ENCODE data around the gene PLCXD1. TPM values are rescaled to one million over a fixed set of nuclear protein-coding genes. Genes with fewer than 3 reads are reported as not detected.

PLCXD1 gene
- total and polyA plus RNA-seq, 9 of the 15 experiments (the other 6 are each of a cell fraction or from before 2014, with no cell fraction given): 6.0 to 60.2 (median 39.5) TPM

DNA sequence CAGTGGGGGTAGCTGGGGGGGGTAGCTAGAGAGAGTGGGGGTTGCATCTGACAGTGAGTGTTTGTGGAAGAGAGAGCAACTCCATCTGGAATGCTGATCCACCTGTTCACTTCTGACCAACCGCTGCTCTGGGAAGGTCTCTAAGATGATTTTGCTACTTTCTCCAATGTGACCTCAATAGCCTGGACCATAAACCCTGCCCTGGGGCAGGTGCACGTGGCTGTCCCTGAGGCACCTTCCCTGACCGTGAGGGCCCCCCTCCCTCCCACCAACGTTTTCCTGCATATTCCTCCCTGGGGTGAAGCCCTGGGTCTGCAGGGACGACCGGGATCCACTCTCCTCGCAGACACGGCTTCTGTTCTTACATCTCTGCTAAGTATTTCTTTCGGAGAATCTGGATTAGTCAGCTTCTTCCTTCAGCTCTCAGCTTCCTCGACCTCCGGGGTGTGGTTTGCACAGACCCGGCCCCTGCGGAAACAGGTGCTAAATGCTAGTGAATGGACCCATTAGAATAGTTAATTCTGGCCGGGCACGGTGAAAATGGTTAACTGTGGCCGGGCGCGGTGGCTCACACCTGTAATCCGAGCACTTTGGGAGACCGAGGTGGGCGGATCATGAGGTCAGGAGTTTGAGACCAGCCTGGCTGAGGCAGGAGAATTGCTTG, 21.4 kb upstream of the PLCXD1 start:
- intact Hi-C loops (cut with micrococcal nuclease): no loop called here
- Histone ChIP-seq H3K9me1 (ENCODE audit: control insufficient read depth, insufficient read depth, low read length) (no peaks in the 10 kb centered on the region), H3K27ac (ENCODE audit: extremely low read depth, low read depth, low read length) (no peak overlapping the region), H3K9me3 (replicated peaks; ENCODE audit: control insufficient read depth, insufficient read depth, low read depth, low read length) (no peaks in the 10 kb centered on the region), H3K9ac (ENCODE audit: insufficient read depth in 1 of 2, low read depth in 2 of 2, low read length in 2 of 2) (peak overlapping the region in 1 of 2 experiments; percentile 45; a peak in 2 of 4 replicates), H4K20me1 (replicated peaks; ENCODE audit: control insufficient read depth, insufficient read depth, low read length) (0 out of 2 replicates have a peak, but pooled peaks cover 5% of the 10 kb centered on the region), H3K4me1 (replicated peaks in 1 of 2; ENCODE audit: control insufficient read depth in 2 of 2, insufficient read depth in 2 of 2, low read length in 2 of 2) (peaks cover 9 to 21% of the 10 kb centered on the region in 2 experiments), H2AFZ (ENCODE audit: low read depth, low read length) (no peak overlapping the region), H3K4me2 (ENCODE audit: insufficient read depth, low read length) (no peak overlapping the region), H3K36me3 (ENCODE audit: control insufficient read depth, insufficient read depth, low read length) (no peaks in the 10 kb centered on the region), H3K79me2 (ENCODE audit: control insufficient read depth, insufficient read depth, low read length) (no peaks in the 10 kb centered on the region), H3K27me3 (ENCODE audit: control insufficient read depth in 2 of 2, insufficient read depth in 2 of 2, low read length in 2 of 2) (no peaks in the 10 kb centered on the region), H3K4me3 (no peak overlapping the region)
- 23% methylated on average over 20 of the region's 21 CpGs for WGBS (ENCODE audit: insufficient coverage, low coverage, missing lambda C conversion rate)
- ATAC-seq: peak; percentile 40
- peak in 2 of 4 experiments; percentile 3 to 9 for DNase-seq (ENCODE audit: extremely low read depth in 1 of 4, low spot score in 3 of 4)
- CTCF ChIA-PET (ENCODE audit: low intra/inter-chr PET ratio): no interaction called here
- POLR2A ChIA-PET: no interaction called here
- BruUV-seq (replicated peaks): no TSS peak
- in situ Hi-C loops (cut with MboI): no loop called here
- FAIRE-seq: no peak
- no peak for TF ChIP-seq ZNF23 (CRISPR knock-in tag; IDR thresholded peaks at IDR 0.05)
- TF ChIP-seq, protein P1, sequence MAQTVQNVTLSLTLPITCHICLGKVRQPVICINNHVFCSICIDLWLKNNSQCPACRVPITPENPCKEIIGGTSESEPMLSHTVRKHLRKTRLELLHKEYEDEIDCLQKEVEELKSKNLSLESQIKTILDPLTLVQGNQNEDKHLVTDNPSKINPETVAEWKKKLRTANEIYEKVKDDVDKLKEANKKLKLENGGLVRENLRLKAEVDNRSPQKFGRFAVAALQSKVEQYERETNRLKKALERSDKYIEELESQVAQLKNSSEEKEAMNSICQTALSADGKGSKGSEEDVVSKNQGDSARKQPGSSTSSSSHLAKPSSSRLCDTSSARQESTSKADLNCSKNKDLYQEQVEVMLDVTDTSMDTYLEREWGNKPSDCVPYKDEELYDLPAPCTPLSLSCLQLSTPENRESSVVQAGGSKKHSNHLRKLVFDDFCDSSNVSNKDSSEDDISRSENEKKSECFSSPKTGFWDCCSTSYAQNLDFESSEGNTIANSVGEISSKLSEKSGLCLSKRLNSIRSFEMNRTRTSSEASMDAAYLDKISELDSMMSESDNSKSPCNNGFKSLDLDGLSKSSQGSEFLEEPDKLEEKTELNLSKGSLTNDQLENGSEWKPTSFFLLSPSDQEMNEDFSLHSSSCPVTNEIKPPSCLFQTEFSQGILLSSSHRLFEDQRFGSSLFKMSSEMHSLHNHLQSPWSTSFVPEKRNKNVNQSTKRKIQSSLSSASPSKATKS (CRISPR knock-in tag; IDR thresholded peaks at IDR 0.05): no peak
- TF ChIP-seq, protein P2, sequence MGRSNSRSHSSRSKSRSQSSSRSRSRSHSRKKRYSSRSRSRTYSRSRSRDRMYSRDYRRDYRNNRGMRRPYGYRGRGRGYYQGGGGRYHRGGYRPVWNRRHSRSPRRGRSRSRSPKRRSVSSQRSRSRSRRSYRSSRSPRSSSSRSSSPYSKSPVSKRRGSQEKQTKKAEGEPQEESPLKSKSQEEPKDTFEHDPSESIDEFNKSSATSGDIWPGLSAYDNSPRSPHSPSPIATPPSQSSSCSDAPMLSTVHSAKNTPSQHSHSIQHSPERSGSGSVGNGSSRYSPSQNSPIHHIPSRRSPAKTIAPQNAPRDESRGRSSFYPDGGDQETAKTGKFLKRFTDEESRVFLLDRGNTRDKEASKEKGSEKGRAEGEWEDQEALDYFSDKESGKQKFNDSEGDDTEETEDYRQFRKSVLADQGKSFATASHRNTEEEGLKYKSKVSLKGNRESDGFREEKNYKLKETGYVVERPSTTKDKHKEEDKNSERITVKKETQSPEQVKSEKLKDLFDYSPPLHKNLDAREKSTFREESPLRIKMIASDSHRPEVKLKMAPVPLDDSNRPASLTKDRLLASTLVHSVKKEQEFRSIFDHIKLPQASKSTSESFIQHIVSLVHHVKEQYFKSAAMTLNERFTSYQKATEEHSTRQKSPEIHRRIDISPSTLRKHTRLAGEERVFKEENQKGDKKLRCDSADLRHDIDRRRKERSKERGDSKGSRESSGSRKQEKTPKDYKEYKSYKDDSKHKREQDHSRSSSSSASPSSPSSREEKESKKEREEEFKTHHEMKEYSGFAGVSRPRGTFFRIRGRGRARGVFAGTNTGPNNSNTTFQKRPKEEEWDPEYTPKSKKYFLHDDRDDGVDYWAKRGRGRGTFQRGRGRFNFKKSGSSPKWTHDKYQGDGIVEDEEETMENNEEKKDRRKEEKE (IDR thresholded peaks at IDR 0.05; ENCODE audit: borderline replicate concordance in 1 of 2, control insufficient read depth in 1 of 2, low read depth in 2 of 2, low read length in 1 of 2): no peak
- TF ChIP-seq BRCA1 (IDR thresholded peaks at IDR 0.05): no peak
- no peak for TF ChIP-seq BRCA1 (CRISPR knock-in tag; IDR thresholded peaks at IDR 0.05)
- TF ChIP-seq, protein P3, sequence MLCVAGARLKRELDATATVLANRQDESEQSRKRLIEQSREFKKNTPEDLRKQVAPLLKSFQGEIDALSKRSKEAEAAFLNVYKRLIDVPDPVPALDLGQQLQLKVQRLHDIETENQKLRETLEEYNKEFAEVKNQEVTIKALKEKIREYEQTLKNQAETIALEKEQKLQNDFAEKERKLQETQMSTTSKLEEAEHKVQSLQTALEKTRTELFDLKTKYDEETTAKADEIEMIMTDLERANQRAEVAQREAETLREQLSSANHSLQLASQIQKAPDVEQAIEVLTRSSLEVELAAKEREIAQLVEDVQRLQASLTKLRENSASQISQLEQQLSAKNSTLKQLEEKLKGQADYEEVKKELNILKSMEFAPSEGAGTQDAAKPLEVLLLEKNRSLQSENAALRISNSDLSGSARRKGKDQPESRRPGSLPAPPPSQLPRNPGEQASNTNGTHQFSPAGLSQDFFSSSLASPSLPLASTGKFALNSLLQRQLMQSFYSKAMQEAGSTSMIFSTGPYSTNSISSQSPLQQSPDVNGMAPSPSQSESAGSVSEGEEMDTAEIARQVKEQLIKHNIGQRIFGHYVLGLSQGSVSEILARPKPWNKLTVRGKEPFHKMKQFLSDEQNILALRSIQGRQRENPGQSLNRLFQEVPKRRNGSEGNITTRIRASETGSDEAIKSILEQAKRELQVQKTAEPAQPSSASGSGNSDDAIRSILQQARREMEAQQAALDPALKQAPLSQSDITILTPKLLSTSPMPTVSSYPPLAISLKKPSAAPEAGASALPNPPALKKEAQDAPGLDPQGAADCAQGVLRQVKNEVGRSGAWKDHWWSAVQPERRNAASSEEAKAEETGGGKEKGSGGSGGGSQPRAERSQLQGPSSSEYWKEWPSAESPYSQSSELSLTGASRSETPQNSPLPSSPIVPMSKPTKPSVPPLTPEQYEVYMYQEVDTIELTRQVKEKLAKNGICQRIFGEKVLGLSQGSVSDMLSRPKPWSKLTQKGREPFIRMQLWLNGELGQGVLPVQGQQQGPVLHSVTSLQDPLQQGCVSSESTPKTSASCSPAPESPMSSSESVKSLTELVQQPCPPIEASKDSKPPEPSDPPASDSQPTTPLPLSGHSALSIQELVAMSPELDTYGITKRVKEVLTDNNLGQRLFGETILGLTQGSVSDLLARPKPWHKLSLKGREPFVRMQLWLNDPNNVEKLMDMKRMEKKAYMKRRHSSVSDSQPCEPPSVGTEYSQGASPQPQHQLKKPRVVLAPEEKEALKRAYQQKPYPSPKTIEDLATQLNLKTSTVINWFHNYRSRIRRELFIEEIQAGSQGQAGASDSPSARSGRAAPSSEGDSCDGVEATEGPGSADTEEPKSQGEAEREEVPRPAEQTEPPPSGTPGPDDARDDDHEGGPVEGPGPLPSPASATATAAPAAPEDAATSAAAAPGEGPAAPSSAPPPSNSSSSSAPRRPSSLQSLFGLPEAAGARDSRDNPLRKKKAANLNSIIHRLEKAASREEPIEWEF (CRISPR knock-in tag; IDR thresholded peaks at IDR 0.05): no peak
- TF ChIP-seq PHB2 (IDR thresholded peaks at IDR 0.05; ENCODE audit: low read depth): no peak
- TF ChIP-seq, protein P4, sequence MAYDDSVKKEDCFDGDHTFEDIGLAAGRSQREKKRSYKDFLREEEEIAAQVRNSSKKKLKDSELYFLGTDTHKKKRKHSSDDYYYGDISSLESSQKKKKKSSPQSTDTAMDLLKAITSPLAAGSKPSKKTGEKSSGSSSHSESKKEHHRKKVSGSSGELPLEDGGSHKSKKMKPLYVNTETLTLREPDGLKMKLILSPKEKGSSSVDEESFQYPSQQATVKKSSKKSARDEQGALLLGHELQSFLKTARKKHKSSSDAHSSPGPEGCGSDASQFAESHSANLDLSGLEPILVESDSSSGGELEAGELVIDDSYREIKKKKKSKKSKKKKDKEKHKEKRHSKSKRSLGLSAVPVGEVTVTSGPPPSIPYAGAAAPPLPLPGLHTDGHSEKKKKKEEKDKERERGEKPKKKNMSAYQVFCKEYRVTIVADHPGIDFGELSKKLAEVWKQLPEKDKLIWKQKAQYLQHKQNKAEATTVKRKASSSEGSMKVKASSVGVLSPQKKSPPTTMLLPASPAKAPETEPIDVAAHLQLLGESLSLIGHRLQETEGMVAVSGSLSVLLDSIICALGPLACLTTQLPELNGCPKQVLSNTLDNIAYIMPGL (CRISPR knock-in tag; IDR thresholded peaks at IDR 0.05): no peak
